ENCODE results near the gene IFITM1. TPM values are rescaled to one million over a fixed set of nuclear protein-coding genes. Genes with fewer than 3 reads are reported as not detected.

Gene IFITM1
- total and polyA plus RNA-seq, 9 of the 15 experiments (the other 6 are each of a cell fraction or from before 2014, with no cell fraction given): 691 to 5,579 (median 974) TPM

DNA sequence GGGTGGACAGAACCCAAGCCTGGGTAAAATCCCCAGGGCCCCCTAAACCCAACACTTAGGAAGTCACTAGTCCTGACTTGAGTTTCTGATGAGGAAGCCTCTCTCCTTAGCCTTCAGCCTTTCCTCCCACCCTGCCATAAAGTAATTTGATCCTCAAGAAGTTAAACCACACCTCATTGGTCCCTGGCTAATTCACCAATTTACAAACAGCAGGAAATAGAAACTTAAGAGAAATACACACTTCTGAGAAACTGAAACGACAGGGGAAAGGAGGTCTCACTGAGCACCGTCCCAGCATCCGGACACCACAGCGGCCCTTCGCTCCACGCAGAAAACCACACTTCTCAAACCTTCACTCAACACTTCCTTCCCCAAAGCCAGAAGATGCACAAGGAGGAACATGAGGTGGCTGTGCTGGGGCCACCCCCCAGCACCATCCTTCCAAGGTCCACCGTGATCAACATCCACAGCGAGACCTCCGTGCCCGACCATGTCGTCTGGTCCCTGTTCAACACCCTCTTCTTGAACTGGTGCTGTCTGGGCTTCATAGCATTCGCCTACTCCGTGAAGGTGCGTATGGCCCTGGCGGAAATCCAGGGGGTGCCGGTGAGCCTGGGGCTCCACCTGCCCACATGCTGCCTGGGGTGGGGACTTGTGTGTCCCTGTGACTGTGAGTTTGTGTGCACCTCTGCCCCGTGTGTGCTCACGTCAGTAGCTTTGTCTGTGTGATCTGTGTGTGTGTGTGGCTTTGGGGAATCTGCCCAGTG, at the start of gene IFITM1 (continued):
- TF ChIP-seq, protein P1, sequence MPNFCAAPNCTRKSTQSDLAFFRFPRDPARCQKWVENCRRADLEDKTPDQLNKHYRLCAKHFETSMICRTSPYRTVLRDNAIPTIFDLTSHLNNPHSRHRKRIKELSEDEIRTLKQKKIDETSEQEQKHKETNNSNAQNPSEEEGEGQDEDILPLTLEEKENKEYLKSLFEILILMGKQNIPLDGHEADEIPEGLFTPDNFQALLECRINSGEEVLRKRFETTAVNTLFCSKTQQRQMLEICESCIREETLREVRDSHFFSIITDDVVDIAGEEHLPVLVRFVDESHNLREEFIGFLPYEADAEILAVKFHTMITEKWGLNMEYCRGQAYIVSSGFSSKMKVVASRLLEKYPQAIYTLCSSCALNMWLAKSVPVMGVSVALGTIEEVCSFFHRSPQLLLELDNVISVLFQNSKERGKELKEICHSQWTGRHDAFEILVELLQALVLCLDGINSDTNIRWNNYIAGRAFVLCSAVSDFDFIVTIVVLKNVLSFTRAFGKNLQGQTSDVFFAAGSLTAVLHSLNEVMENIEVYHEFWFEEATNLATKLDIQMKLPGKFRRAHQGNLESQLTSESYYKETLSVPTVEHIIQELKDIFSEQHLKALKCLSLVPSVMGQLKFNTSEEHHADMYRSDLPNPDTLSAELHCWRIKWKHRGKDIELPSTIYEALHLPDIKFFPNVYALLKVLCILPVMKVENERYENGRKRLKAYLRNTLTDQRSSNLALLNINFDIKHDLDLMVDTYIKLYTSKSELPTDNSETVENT (CRISPR knock-in tag; IDR thresholded peaks at IDR 0.05): no peak
- no peak for TF ChIP-seq GATAD2B (IDR thresholded peaks at IDR 0.05; ENCODE audit: borderline replicate concordance)
- TF ChIP-seq, protein P2, sequence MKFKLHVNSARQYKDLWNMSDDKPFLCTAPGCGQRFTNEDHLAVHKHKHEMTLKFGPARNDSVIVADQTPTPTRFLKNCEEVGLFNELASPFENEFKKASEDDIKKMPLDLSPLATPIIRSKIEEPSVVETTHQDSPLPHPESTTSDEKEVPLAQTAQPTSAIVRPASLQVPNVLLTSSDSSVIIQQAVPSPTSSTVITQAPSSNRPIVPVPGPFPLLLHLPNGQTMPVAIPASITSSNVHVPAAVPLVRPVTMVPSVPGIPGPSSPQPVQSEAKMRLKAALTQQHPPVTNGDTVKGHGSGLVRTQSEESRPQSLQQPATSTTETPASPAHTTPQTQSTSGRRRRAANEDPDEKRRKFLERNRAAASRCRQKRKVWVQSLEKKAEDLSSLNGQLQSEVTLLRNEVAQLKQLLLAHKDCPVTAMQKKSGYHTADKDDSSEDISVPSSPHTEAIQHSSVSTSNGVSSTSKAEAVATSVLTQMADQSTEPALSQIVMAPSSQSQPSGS (CRISPR knock-in tag; IDR thresholded peaks at IDR 0.05): no peak
- no peak for TF ChIP-seq TFAM (CRISPR knock-in tag; conservative IDR thresholded peaks at IDR 0.05)
- TF ChIP-seq BRF1 (IDR thresholded peaks at IDR 0.05; ENCODE audit: borderline replicate concordance, extremely low read depth, insufficient read length): no peak
- peak; percentile 38; the same call in 1 of the 2 replicates for TF ChIP-seq TOE1 (IDR thresholded peaks at IDR 0.05; ENCODE audit: borderline replicate concordance)
- no peak for TF ChIP-seq TOE1 (CRISPR knock-in tag; IDR thresholded peaks at IDR 0.05; ENCODE audit: borderline replicate concordance, low read depth)
- no peak for TF ChIP-seq ZNF75A (CRISPR knock-in tag; IDR thresholded peaks at IDR 0.05)
- TF ChIP-seq NR2C2 (CRISPR knock-in tag; IDR thresholded peaks at IDR 0.05): no peak
- no peak for TF ChIP-seq NR2C2 (tag; IDR thresholded peaks at IDR 0.05)
- no peak for TF ChIP-seq ZNF174 (CRISPR knock-in tag; IDR thresholded peaks at IDR 0.05)
- TF ChIP-seq TGIF2 (CRISPR knock-in tag; IDR thresholded peaks at IDR 0.05): no peak
- TF ChIP-seq HNRNPL (IDR thresholded peaks at IDR 0.05; ENCODE audit: low read depth, low read length): no peak
- no peak; a peak in 2 of 4 replicates for TF ChIP-seq SIN3A (IDR thresholded peaks at IDR 0.05; ENCODE audit: borderline replicate concordance in 2 of 2, control insufficient read depth in 1 of 2, low read depth in 2 of 2, low read length in 2 of 2)
- TF ChIP-seq ZNF76 (CRISPR knock-in tag; IDR thresholded peaks at IDR 0.05; ENCODE audit: borderline replicate concordance): no peak
- TF ChIP-seq BACH1 (tag; IDR thresholded peaks at IDR 0.05): no peak
- TF ChIP-seq MYBL2 (IDR thresholded peaks at IDR 0.05; ENCODE audit: low read depth): no peak
- no peak for TF ChIP-seq MYBL2 (CRISPR knock-in tag; IDR thresholded peaks at IDR 0.05; ENCODE audit: borderline replicate concordance)
- TF ChIP-seq BRCA1 (IDR thresholded peaks at IDR 0.05): no peak
- no peak for TF ChIP-seq BRCA1 (CRISPR knock-in tag; IDR thresholded peaks at IDR 0.05)
- TF ChIP-seq JUND (IDR thresholded peaks at IDR 0.05; ENCODE audit: borderline replicate concordance, low read depth, low read length): no peak
- peak; percentile 8; the same call in 1 of the 3 replicates for TF ChIP-seq JUND (tag; IDR thresholded peaks at IDR 0.05; ENCODE audit: borderline replicate concordance, low read depth, low read length)
- TF ChIP-seq DPF2 (IDR thresholded peaks at IDR 0.05): no peak
- no peak for TF ChIP-seq CEBPB (tag; IDR thresholded peaks at IDR 0.05)

Measured in K562 (cell line).